SJSA1 (cell line): ENCODE data around the gene ARHGEF2. TPM values are rescaled to one million over a fixed set of nuclear protein-coding genes. Genes with fewer than 3 reads are reported as not detected.

ENCODE experiments used
- DNase-seq, 2 experiments: peaks; one replicate each; pipeline ENCODE4 v3.0.0-alpha.2; 2015 to 2020; ENCODE audit warnings: low spot score in 2 of 2, low read depth in 1 of 2
- H3K27ac ChIP-seq: fragments of 250-450 bp; sonication (Bioruptor Pico); 2 replicates; pipeline ENCODE4 v1.5.1; 2020; ENCODE audit warnings: mild to moderate bottlenecking, moderate library complexity
- H3K27me3 ChIP-seq: fragments of 250-450 bp; sonication (Bioruptor Pico); replicated peaks from 2 replicates; pipeline ENCODE4 v1.5.1; 2020; ENCODE audit warnings: mild to moderate bottlenecking, moderate library complexity
- H3K36me3 ChIP-seq: fragments of 250-450 bp; sonication (Bioruptor Pico); 2 replicates; pipeline ENCODE4 v1.5.1; 2020; ENCODE audit warnings: mild to moderate bottlenecking
- H3K4me1 ChIP-seq: fragments of 250-450 bp; sonication (Bioruptor Pico); replicated peaks from 2 replicates; pipeline ENCODE4 v1.6.1; 2021; ENCODE audit warnings: mild to moderate bottlenecking
- H3K4me3 ChIP-seq: fragments of 250-450 bp; sonication (Bioruptor Pico); 2 replicates; pipeline ENCODE4 v1.5.1; 2020; ENCODE audit warnings: mild to moderate bottlenecking
- H3K9me3 ChIP-seq: fragments of 250-450 bp; sonication (Bioruptor Pico); replicated peaks from 2 replicates; pipeline ENCODE4 v1.5.1; 2020; ENCODE audit warnings: mild to moderate bottlenecking
- total RNA-seq: library from RNA; depleted of rRNA; stranded (reverse); fragments of >200 nt; shearing (Covaris generic); gene quantifications from 2 replicates; pipeline ENCODE4 v1.2.3, GENCODE V29; 2014; rRNA removed

The ARHGEF2 gene
- total RNA-seq, 1 experiment from 2014 or later = 81.1 TPM

GRCh38 chr1:155912056-155912536 lies 66.3 kb downstream of the ARHGEF2 start:
- H3K36me3 ChIP-seq = peaks cover 88% of the 10 kb centered on the region
- H3K4me1 ChIP-seq = peaks cover 22% of the 10 kb centered on the region
- H3K4me3 ChIP-seq = no peak overlapping the region
- H3K27me3 ChIP-seq = no peaks in the 10 kb centered on the region
- H3K27ac ChIP-seq = no peak overlapping the region
- DNase-seq = no peak
- H3K9me3 ChIP-seq = no peaks in the 10 kb centered on the region

GRCh38 chr1:155911156-155912055 lies 66.9 kb downstream of the ARHGEF2 start, which contains the start of gene RIT1:
Gene RIT1 (minus strand): TSS chr1:155911349. CDS start chr1:155910761, 588 bp downstream.
- Histone ChIP-seq H3K27me3 (no peaks in the 10 kb centered on the region), H3K36me3 (peaks cover 87% of the 10 kb centered on the region), H3K9me3 (no peaks in the 10 kb centered on the region), H3K4me1 (peaks cover 22% of the 10 kb centered on the region), H3K4me3 (peak within 1 kb of the TSS; percentile 46), H3K27ac (peak within 1 kb of the TSS; percentile 64)
- peak; percentile 86 to 89 for DNase-seq

GRCh38 chr1:155910621-155911121 lies 67.7 kb downstream of the ARHGEF2 start:
- H3K27ac ChIP-seq = peak overlapping the region; percentile 64
- no peaks in the 10 kb centered on the region for H3K27me3 ChIP-seq
- peaks cover 22% of the 10 kb centered on the region for H3K4me1 ChIP-seq
- DNase-seq = peak in 1 of 2 experiments; percentile 57
- peaks cover 87% of the 10 kb centered on the region for H3K36me3 ChIP-seq
- peak overlapping the region; percentile 46 for H3K4me3 ChIP-seq
- H3K9me3 ChIP-seq = no peaks in the 10 kb centered on the region

- Histone ChIP-seq H3K4me1 (peaks cover 16% of the 10 kb centered on the region), H3K9me3 (no peaks in the 10 kb centered on the region), H3K27ac (peak overlapping the region; percentile 64), H3K27me3 (no peaks in the 10 kb centered on the region), H3K4me3 (peak overlapping the region; percentile 46), H3K36me3 (peaks cover 87% of the 10 kb centered on the region)
- peak in 1 of 2 experiments; percentile 26 for DNase-seq
These were observed 68.5 kb downstream of the ARHGEF2 start for GRCh38 chr1:155909894-155910293.

GRCh38 chr1:155904261-155904660 lies 74.1 kb downstream of the ARHGEF2 start:
- Histone ChIP-seq H3K4me3 (no peak overlapping the region), H3K4me1 (no peaks in the 10 kb centered on the region), H3K27me3 (no peaks in the 10 kb centered on the region), H3K36me3 (peaks cover 94% of the 10 kb centered on the region), H3K27ac (no peak overlapping the region), H3K9me3 (no peaks in the 10 kb centered on the region)
- no peak for DNase-seq

- Histone ChIP-seq H3K36me3 (peaks cover 78% of the 10 kb centered on the region), H3K4me1 (no peaks in the 10 kb centered on the region)
- no peak for DNase-seq
These were observed 78.2 kb downstream of the ARHGEF2 start for GRCh38 chr1:155900161-155900560.

GRCh38 chr1:155899683-155900082 lies 78.7 kb downstream of the ARHGEF2 start:
- Histone ChIP-seq H3K36me3 (peaks cover 73% of the 10 kb centered on the region), H3K27ac (no peak overlapping the region), H3K27me3 (no peaks in the 10 kb centered on the region), H3K4me3 (no peak overlapping the region), H3K9me3 (no peaks in the 10 kb centered on the region), H3K4me1 (no peaks in the 10 kb centered on the region)
- no peak for DNase-seq

More at GRCh38 chr1:155900161-155900560, 78.2 kb downstream of the ARHGEF2 start:
- H3K4me3 ChIP-seq = no peak overlapping the region
- no peak overlapping the region for H3K27ac ChIP-seq
- H3K9me3 ChIP-seq = no peaks in the 10 kb centered on the region
- H3K27me3 ChIP-seq = no peaks in the 10 kb centered on the region

- H3K27ac ChIP-seq = no peak overlapping the region
- no peak for DNase-seq
- no peak overlapping the region for H3K4me3 ChIP-seq
- H3K4me1 ChIP-seq = peaks cover 6% of the 10 kb centered on the region
- H3K27me3 ChIP-seq = no peaks in the 10 kb centered on the region
- H3K36me3 ChIP-seq = peaks cover 65% of the 10 kb centered on the region
- no peaks in the 10 kb centered on the region for H3K9me3 ChIP-seq
These were observed 79.5 kb downstream of the ARHGEF2 start for GRCh38 chr1:155898888-155899287.

GRCh38 chr1:155897746-155898145 lies 80.6 kb downstream of the ARHGEF2 start:
- DNase-seq = no peak
- Histone ChIP-seq H3K27ac (no peak overlapping the region), H3K36me3 (peaks cover 53% of the 10 kb centered on the region), H3K4me3 (no peak overlapping the region), H3K4me1 (peaks cover 18% of the 10 kb centered on the region), H3K27me3 (no peaks in the 10 kb centered on the region), H3K9me3 (no peaks in the 10 kb centered on the region)

Other genes starting within 250 kb of the ARHGEF2 start
- gene GON4L, start 121.3 kb downstream of the ARHGEF2 start, total RNA-seq = 14.6 and 22.7 TPM in 2 replicates
- 6.3 and 6.9 TPM in 2 replicates for gene SYT11, start 119.0 kb downstream of the ARHGEF2 start, total RNA-seq
- gene RIT1, start 67.2 kb downstream of the ARHGEF2 start, total RNA-seq = 47.4 and 73.8 TPM in 2 replicates
- 31.5 and 63.9 TPM in 2 replicates for gene KHDC4, start 44.1 kb downstream of the ARHGEF2 start, total RNA-seq
- gene RXFP4, start 36.9 kb downstream of the ARHGEF2 start, total RNA-seq = not detected in 2 replicates
- 507 and 546 TPM in 2 replicates for gene SSR2, start 42.4 kb upstream of the ARHGEF2 start, total RNA-seq
- gene UBQLN4, start 75.3 kb upstream of the ARHGEF2 start, total RNA-seq = 11.4 and 18.2 TPM in 2 replicates
- gene LAMTOR2, start 76.2 kb upstream of the ARHGEF2 start, total RNA-seq = 49.0 and 55.8 TPM in 2 replicates
- gene RAB25, start 82.6 kb upstream of the ARHGEF2 start, total RNA-seq = not detected in 2 replicates
- 0.13 and 1.1 TPM in 2 replicates for gene MEX3A, start 103.9 kb upstream of the ARHGEF2 start, total RNA-seq
- 944 and 992 TPM in 2 replicates for gene LMNA, start 136.2 kb upstream of the ARHGEF2 start, total RNA-seq
- 0.16 and 1.8 TPM in 2 replicates for gene SEMA4A, start 175.0 kb upstream of the ARHGEF2 start, total RNA-seq
- gene SLC25A44, start 215.6 kb upstream of the ARHGEF2 start, total RNA-seq = 16.4 and 17.9 TPM in 2 replicates
- gene PMF1, start 234.5 kb upstream of the ARHGEF2 start, total RNA-seq = 85.6 and 100 TPM in 2 replicates